SU-DHL-6 (cell line): ENCODE measurements around the gene GAL3ST1.
"Not testable (repeated sequence)": the region's sequence is repeated elsewhere in the genome, so short reads cannot be mapped to it uniquely, and the experiment has no call there.

Source experiments
- H2AFZ ChIP-seq: fragments of 200-600 bp; sonication (generic); 2 replicates; pipeline ENCODE4 v1.6.1; 2014; ENCODE audit warnings: low read depth, mild to moderate bottlenecking, moderate library complexity, mixed read lengths, antibody characterized with exemption, low read length; ENCODE audit not compliant: severe bottlenecking
- H3F3A ChIP-seq: fragments of 200-600 bp; shearing (Covaris generic); 2 replicates; pipeline ENCODE4 v1.6.0; 2016; ENCODE audit warnings: antibody characterized with exemption, mild to moderate bottlenecking; ENCODE audit not compliant: insufficient read depth
- H3K27ac ChIP-seq: fragments of 200-600 bp; sonication (generic); 2 replicates; pipeline ENCODE4 v1.5.1; 2016; ENCODE audit warnings: low read depth, mild to moderate bottlenecking, low read length, moderate library complexity, mixed read lengths
- H3K27me3 ChIP-seq: fragments of 200-600 bp; sonication (generic), shearing (Covaris generic); 2 replicates; pipeline ENCODE4 v1.6.0; 2014; ENCODE audit warnings: mild to moderate bottlenecking, low read length
- H3K36me3 ChIP-seq: fragments of 200-600 bp; sonication (generic); 2 replicates; pipeline ENCODE4 v1.6.1; 2014; ENCODE audit warnings: mild to moderate bottlenecking, low read length, mixed read lengths
- H3K4me2 ChIP-seq: fragments of 300-600, 200-600 bp; shearing (Covaris generic), sonication (generic); 2 replicates; pipeline ENCODE4 v1.6.0; 2014; ENCODE audit warnings: low read length, low read depth, mild to moderate bottlenecking; ENCODE audit not compliant: poor library complexity, severe bottlenecking
- H3K4me3 ChIP-seq: fragments of 200-600 bp; sonication (generic); 2 replicates; pipeline ENCODE4 v1.5.1; 2014; ENCODE audit warnings: antibody characterized with exemption, low read length, mild to moderate bottlenecking, mixed read lengths; ENCODE audit not compliant: insufficient read depth, poor library complexity, severe bottlenecking
- H3K79me2 ChIP-seq: fragments of 200-600 bp; sonication (generic); 2 replicates; pipeline ENCODE4 v1.6.1; 2014; ENCODE audit warnings: mild to moderate bottlenecking, low read length, moderate library complexity; ENCODE audit not compliant: insufficient read depth
- H3K9ac ChIP-seq: fragments of 200-600 bp; sonication (generic); 2 replicates; pipeline ENCODE4 v1.7.0; 2014; ENCODE audit warnings: mild to moderate bottlenecking, low read length
- H3K9me2 ChIP-seq: fragments of 200-600 bp; sonication (generic); replicated peaks from 2 replicates; pipeline ENCODE4 v1.6.1; 2014; ENCODE audit warnings: low read length; ENCODE audit not compliant: insufficient read depth
- H3K9me3 ChIP-seq: fragments of 200-600 bp; sonication (generic); 2 replicates; pipeline ENCODE4 v1.6.1; 2014; ENCODE audit warnings: low read length, mixed read lengths; ENCODE audit not compliant: insufficient read depth
- H4K20me1 ChIP-seq: fragments of 200-600 bp; sonication (generic); 2 replicates; pipeline ENCODE4 v1.6.1; 2014; ENCODE audit warnings: low read depth, mild to moderate bottlenecking, antibody characterized with exemption, low read length, moderate library complexity, mixed read lengths
- EZH2phosphoT487 ChIP-seq: fragments of 200-600 bp; sonication (generic), shearing (Covaris generic); conservative IDR thresholded peaks from 2 replicates; pipeline ENCODE4 v1.6.1; 2018; ENCODE audit warnings: mild to moderate bottlenecking, antibody characterized with exemption, low read length, moderate library complexity, mixed read lengths
- TF ChIP-seq, protein P1 (sequence below): fragments of 200-600 bp; sonication (generic); IDR thresholded peaks from one replicate; pipeline ENCODE4 v1.5.1; 2017; ENCODE audit warnings: antibody characterized with exemption, mild to moderate bottlenecking, low read length, moderate library complexity; ENCODE audit not compliant: insufficient read depth, poor library complexity, severe bottlenecking

The GAL3ST1 gene

DNA sequence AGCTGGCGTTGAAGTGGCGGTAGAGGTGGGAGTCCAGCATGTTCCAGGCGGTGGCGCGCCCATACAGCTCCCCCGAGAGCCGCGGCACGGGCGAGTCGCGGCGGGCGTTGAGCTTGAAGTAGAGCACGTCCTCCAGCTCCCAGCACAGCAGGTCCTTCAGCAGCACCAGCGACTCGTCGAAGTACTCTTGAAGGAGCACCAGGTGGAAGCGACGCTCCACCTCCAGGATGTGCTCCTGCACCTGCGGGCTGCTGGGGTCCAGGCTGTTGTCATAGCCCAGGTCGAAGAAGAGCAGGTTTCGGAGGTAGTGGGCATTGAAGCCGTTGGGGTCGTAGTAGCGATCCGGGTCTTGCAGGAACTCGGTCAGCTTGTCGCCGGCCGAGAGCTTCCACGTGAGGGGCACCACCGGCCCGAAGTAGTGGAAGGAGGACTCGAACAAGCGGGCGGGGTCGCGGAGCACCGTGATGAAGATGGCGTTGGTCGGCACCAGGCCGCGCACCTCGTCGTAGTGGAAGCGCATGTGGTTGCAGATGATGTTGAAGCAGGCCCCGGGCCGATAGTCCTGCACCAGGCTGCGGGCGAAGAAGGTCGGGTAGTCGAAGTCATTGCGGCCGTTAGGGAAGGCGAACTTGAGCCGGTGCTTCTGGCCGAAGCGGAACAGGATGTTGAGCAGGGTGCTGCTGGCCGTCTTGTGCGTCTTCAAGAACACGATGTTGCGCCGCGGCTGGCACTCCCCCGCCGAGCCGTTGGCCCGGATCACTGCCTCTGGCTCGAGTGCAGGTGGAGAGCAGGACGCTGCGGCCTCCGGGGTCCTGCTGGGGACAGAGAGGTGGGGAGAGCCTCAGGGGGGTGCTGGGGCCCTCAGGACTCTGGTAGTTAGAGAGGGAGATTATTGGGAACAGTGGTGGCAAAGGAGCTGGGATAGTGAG lies 18.9 kb downstream of the GAL3ST1 start:
- H3K9me3 ChIP-seq = no peaks in the 10 kb centered on the region
- H4K20me1 ChIP-seq = no peaks in the 10 kb centered on the region
- H3K27me3 ChIP-seq = no peaks in the 10 kb centered on the region
- H2AFZ ChIP-seq = no peak overlapping the region
- H3K4me2 ChIP-seq = no peak overlapping the region
- no peaks in the 10 kb centered on the region for H3K79me2 ChIP-seq
- no peaks in the 10 kb centered on the region for H3K9me2 ChIP-seq
- H3K36me3 ChIP-seq = no peaks in the 10 kb centered on the region
- H3K4me3 ChIP-seq = no peak overlapping the region
- no peak overlapping the region for H3K9ac ChIP-seq
- TF ChIP-seq, protein P1, sequence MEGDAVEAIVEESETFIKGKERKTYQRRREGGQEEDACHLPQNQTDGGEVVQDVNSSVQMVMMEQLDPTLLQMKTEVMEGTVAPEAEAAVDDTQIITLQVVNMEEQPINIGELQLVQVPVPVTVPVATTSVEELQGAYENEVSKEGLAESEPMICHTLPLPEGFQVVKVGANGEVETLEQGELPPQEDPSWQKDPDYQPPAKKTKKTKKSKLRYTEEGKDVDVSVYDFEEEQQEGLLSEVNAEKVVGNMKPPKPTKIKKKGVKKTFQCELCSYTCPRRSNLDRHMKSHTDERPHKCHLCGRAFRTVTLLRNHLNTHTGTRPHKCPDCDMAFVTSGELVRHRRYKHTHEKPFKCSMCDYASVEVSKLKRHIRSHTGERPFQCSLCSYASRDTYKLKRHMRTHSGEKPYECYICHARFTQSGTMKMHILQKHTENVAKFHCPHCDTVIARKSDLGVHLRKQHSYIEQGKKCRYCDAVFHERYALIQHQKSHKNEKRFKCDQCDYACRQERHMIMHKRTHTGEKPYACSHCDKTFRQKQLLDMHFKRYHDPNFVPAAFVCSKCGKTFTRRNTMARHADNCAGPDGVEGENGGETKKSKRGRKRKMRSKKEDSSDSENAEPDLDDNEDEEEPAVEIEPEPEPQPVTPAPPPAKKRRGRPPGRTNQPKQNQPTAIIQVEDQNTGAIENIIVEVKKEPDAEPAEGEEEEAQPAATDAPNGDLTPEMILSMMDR = no peak
- no peak for TF ChIP-seq EZH2phosphoT487
- no peak overlapping the region for H3K27ac ChIP-seq
- H3F3A ChIP-seq = no peaks in the 10 kb centered on the region

DNA sequence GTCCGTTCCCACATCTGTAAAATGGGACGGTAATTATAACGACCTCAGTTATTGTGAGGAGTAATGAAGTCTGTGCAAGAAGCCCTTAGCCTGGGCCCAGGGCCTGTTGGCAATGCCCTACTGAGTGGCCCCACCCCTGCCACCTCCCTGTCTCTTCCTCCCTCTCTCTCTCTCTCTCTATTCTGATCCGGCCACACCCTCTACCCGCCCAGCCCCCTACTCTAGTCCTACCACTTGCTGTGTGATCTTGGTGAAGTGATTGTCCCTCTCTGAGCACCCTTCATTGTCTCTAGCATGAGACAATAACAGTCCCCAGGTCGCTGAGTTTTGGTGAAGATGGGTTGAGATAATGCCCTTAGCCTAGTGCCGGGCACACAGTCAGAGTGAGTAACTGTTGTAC lies 20.5 kb downstream of the GAL3ST1 start:
- H3K4me2 ChIP-seq = no peak overlapping the region
- TF ChIP-seq, protein P1 = no peak
- no peak for TF ChIP-seq EZH2phosphoT487
- no peak overlapping the region for H2AFZ ChIP-seq
- H3K79me2 ChIP-seq = no peaks in the 10 kb centered on the region
- H3K27me3 ChIP-seq = no peaks in the 10 kb centered on the region
- H3K9me2 ChIP-seq = no peaks in the 10 kb centered on the region
- H3K9ac ChIP-seq = no peak overlapping the region
- no peak overlapping the region for H3K27ac ChIP-seq
- no peaks in the 10 kb centered on the region for H3F3A ChIP-seq
- H3K36me3 ChIP-seq = no peaks in the 10 kb centered on the region
- no peaks in the 10 kb centered on the region for H3K9me3 ChIP-seq
- no peak overlapping the region for H3K4me3 ChIP-seq
- no peaks in the 10 kb centered on the region for H4K20me1 ChIP-seq

DNA sequence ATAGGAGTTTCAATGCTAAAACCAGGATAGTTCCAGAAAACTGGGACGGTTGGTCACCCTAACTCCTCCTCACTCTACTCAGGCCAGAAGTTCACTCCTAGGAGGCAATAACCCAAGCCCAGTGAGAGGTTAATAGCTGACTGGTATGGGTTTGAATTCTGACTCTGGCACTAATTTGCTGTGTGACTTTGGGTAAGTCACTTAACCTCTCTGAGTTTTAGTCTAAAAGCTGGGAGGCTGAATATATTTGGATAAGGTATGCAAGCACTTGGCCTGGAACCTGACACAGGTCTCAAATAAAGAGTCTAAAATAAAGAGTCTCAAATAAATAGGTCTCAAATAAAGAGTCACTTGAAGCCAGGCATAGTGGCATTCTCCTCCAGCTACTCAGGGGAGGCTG lies 21.7 kb downstream of the GAL3ST1 start:
- Histone ChIP-seq H3K79me2 (no peaks in the 10 kb centered on the region), H2AFZ (no peak overlapping the region), H3K4me2 (no peak overlapping the region), H3K9me3 (no peaks in the 10 kb centered on the region), H3K4me3 (no peak overlapping the region), H3K9ac (no peak overlapping the region), H3K27me3 (no peaks in the 10 kb centered on the region), H3K36me3 (no peaks in the 10 kb centered on the region), H3K27ac (no peak overlapping the region), H4K20me1 (no peaks in the 10 kb centered on the region), H3K9me2 (no peaks in the 10 kb centered on the region), H3F3A (no peaks in the 10 kb centered on the region)
- TF ChIP-seq EZH2phosphoT487 = no peak
- TF ChIP-seq, protein P1 = no peak

DNA sequence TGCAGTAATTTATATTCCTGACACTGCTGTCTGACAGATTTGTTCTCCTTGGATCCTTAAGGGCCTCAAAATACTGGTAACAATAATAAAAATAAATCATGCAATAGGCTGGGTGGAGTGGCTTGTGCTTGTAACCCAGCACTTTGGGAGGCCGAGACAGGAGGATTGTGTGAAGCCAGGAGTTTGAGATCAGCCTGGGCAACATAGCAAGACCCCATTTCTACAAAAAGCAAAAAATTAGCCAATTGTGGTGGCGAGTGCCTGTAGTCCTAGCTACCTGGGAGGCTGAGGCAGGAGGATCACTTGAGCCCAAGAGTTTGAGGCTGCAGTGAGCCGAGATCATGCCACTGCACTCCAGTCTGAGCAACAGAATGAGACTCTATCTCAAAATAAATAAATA lies 22.7 kb downstream of the GAL3ST1 start:
- not testable (repeated sequence) for H3K36me3 ChIP-seq, H4K20me1 ChIP-seq, H3K27me3 ChIP-seq, H2AFZ ChIP-seq, H3K79me2 ChIP-seq, H3K9ac ChIP-seq, H3K4me3 ChIP-seq, H3K4me2 ChIP-seq, H3K27ac ChIP-seq, H3K9me2 ChIP-seq, H3K9me3 ChIP-seq, H3F3A ChIP-seq
